Natural killer cell treated with Interleukin-12 subunit alpha and Interleukin-12 subunit beta and Interleukin-15 and Interleukin-18, amount 100 ng/mL, for 72 hours (primary cell): Measurements from ENCODE around the gene C9orf152. TPM values are rescaled to one million over a fixed set of nuclear protein-coding genes. Genes with fewer than 3 reads are reported as not detected.
"Not testable (repeated sequence)": the region's sequence is repeated elsewhere in the genome, so short reads cannot be mapped to it uniquely, and the experiment has no call there.

Experiments used
- ATAC-seq, 2 donors: fragments of 150-1000 bp; cut with Tn5 transposase in 1 of 2; sonication (Bioruptor Pico), chemical (Tn5 transposase) in 1 of 2; 2 replicates each; pipeline ENCODE4 v1.10.0; 2021
- DNase-seq: peaks from one replicate; pipeline ENCODE4 v3.0.0; 2022; ENCODE audit warnings: low spot score
- H3K27ac Mint-ChIP-seq, 2 donors: 1 replicate in 1 of 2; 2 replicates in 1 of 2; pipeline ENCODE4 v1.8.0; 2022; ENCODE audit warnings: mixed read lengths in 2 of 2, mild to moderate bottlenecking in 1 of 2, moderate library complexity in 1 of 2
- H3K27me3 Mint-ChIP-seq, 2 donors: 1 replicate in 1 of 2; 2 replicates in 1 of 2; pipeline ENCODE4 v1.8.0; 2022; ENCODE audit warnings: mixed read lengths in 2 of 2
- H3K36me3 Mint-ChIP-seq: one replicate; pipeline ENCODE4 v1.8.0; 2022; ENCODE audit warnings: mixed read lengths
- H3K4me1 Mint-ChIP-seq, 2 donors: 1 replicate in 1 of 2; 2 replicates in 1 of 2; pipeline ENCODE4 v1.8.0; 2022; ENCODE audit warnings: low read depth in 2 of 2, mixed read lengths in 2 of 2, mild to moderate bottlenecking in 1 of 2
- H3K4me3 Mint-ChIP-seq: one replicate; pipeline ENCODE4 v1.8.0; 2022; ENCODE audit warnings: mixed read lengths
- H3K9me3 Mint-ChIP-seq: 2 replicates; pipeline ENCODE4 v1.8.0; 2022; ENCODE audit warnings: mixed read lengths
- total RNA-seq, 2 donors: library from RNA; stranded (reverse); gene quantifications; one replicate each; pipeline ENCODE4 v1.2.3, GENCODE V29; 2022

C9orf152 gene
- total RNA-seq, 2 donors from 2014 or later: not detected

DNA sequence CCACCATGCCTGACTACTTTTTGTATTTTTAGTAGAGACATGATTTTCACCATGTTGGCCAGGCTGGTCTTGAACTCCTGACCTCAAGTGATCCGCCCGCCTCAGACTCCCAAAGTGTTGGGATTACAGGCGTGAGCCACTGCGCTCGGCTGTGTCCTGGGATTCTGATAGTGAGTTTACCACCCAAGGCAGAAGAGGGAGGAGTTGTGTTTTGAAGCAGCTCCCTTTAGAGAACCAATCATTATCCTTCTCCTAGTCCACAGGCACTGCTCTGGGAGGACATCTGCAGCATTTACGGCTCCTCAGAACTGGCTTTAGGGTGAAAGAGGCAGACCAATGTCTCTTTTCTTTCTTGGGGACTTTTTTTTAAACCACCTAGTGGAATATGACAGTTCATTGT lies 5.7 kb downstream of the C9orf152 start:
- ATAC-seq: no peak
- Mint-ChIP-seq H3K9me3 (no peaks in the 10 kb centered on the region), H3K27me3 (peaks cover 9 to 13% of the 10 kb centered on the region in 2 donors), H3K27ac (no peak overlapping the region), H3K4me1 (no peaks in the 10 kb centered on the region), H3K36me3 (no peaks in the 10 kb centered on the region), H3K4me3 (no peak overlapping the region)
- no peak for DNase-seq

GRCh38 chr9:110199643-110200042 lies 8.3 kb downstream of the C9orf152 start:
- Mint-ChIP-seq H3K27me3 (peaks cover 3 to 6% of the 10 kb centered on the region in 2 donors), H3K4me3 (no peak overlapping the region), H3K36me3 (no peaks in the 10 kb centered on the region), H3K4me1 (no peaks in the 10 kb centered on the region), H3K9me3 (no peaks in the 10 kb centered on the region), H3K27ac (no peak overlapping the region)
- ATAC-seq (no peak), DNase-seq (no peak)

- Mint-ChIP-seq H3K36me3 (no peaks in the 10 kb centered on the region), H3K27ac (no peak overlapping the region), H3K4me1 (no peaks in the 10 kb centered on the region), H3K9me3 (no peaks in the 10 kb centered on the region), H3K27me3 (peaks cover 0 to 6% of the 10 kb centered on the region in 2 donors), H3K4me3 (no peak overlapping the region)
- DNase-seq: no peak
- no peak for ATAC-seq
These were observed 9.6 kb downstream of the C9orf152 start for GRCh38 chr9:110198357-110198756.

GRCh38 chr9:110197330-110198187 lies 10.4 kb downstream of the C9orf152 start:
- Mint-ChIP-seq H3K4me3 (no peak overlapping the region), H3K36me3 (no peaks in the 10 kb centered on the region), H3K4me1 (peaks cover 0 to 6% of the 10 kb centered on the region in 2 donors), H3K27me3 (peaks cover 6 to 12% of the 10 kb centered on the region in 2 donors), H3K9me3 (no peaks in the 10 kb centered on the region), H3K27ac (no peak overlapping the region)
- ATAC-seq: no peak
- DNase-seq: no peak

GRCh38 chr9:110196084-110196499 lies 11.9 kb downstream of the C9orf152 start:
- ATAC-seq, H3K27me3 Mint-ChIP-seq, DNase-seq, H3K36me3 Mint-ChIP-seq, H3K4me1 Mint-ChIP-seq, H3K9me3 Mint-ChIP-seq, H3K4me3 Mint-ChIP-seq, H3K27ac Mint-ChIP-seq: not testable (repeated sequence)

- H3K27ac Mint-ChIP-seq: no peak overlapping the region
- H3K4me1 Mint-ChIP-seq: peaks cover 0 to 8% of the 10 kb centered on the region in 2 donors
- H3K9me3 Mint-ChIP-seq: no peaks in the 10 kb centered on the region
- H3K4me3 Mint-ChIP-seq: no peak overlapping the region
- ATAC-seq: no peak
- no peaks in the 10 kb centered on the region for H3K36me3 Mint-ChIP-seq
- no peak for DNase-seq
- peaks cover 8 to 9% of the 10 kb centered on the region in 2 donors for H3K27me3 Mint-ChIP-seq
These were observed 15.3 kb downstream of the C9orf152 start for GRCh38 chr9:110192531-110193261.

- no peak overlapping the region for H3K27ac Mint-ChIP-seq
These were observed 16.3 kb downstream of the C9orf152 start for GRCh38 chr9:110191615-110192014.

GRCh38 chr9:110189559-110190320 lies 18.2 kb downstream of the C9orf152 start:
- Mint-ChIP-seq H3K4me1 (peaks cover 0 to 8% of the 10 kb centered on the region in 2 donors), H3K27ac (no peak overlapping the region), H3K4me3 (no peak overlapping the region), H3K27me3 (peaks cover 8 to 9% of the 10 kb centered on the region in 2 donors), H3K36me3 (no peaks in the 10 kb centered on the region), H3K9me3 (no peaks in the 10 kb centered on the region)
- ATAC-seq: no peak
- no peak for DNase-seq

More at GRCh38 chr9:110191615-110192014, 16.3 kb downstream of the C9orf152 start:
- Mint-ChIP-seq H3K4me1 (peaks cover 0 to 8% of the 10 kb centered on the region in 2 donors), H3K27me3 (peaks cover 8 to 9% of the 10 kb centered on the region in 2 donors), H3K9me3 (no peaks in the 10 kb centered on the region), H3K36me3 (no peaks in the 10 kb centered on the region), H3K4me3 (no peak overlapping the region)
- no peak for ATAC-seq
- DNase-seq: no peak

DNA sequence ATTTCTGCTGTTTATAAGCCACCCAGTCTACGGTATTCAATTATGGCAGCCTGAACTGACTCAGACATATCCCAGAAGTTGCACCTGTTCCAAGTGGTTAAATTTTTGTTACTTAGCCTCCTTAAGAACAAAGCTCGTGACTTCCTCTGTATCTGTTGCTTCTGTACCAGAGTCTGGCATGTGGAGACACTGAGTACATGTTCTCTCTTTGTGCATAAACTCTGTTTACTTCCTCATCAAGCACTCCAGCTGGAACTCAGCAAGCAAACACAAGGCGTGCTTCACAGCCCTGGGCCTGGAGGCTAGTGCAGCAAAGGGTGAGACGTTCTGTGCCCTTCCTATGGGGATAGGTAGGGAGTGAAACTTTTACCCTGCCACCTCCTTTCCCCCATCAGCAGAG lies 19.0 kb downstream of the C9orf152 start:
- no peaks in the 10 kb centered on the region for H3K9me3 Mint-ChIP-seq
- H3K27ac Mint-ChIP-seq: no peak overlapping the region
- H3K27me3 Mint-ChIP-seq: peaks cover 8 to 9% of the 10 kb centered on the region in 2 donors

GRCh38 chr9:110188101-110188500 lies 19.9 kb downstream of the C9orf152 start:
- H3K9me3 Mint-ChIP-seq: no peaks in the 10 kb centered on the region
- peaks cover 0 to 7% of the 10 kb centered on the region in 2 donors for H3K4me1 Mint-ChIP-seq
- H3K4me3 Mint-ChIP-seq: no peak overlapping the region
- H3K27ac Mint-ChIP-seq: no peak overlapping the region
- no peaks in the 10 kb centered on the region for H3K36me3 Mint-ChIP-seq
- ATAC-seq: no peak
- peaks cover 8% of the 10 kb centered on the region in 2 donors for H3K27me3 Mint-ChIP-seq
- DNase-seq: no peak

More for the DNA sequence above, 19.0 kb downstream of the C9orf152 start:
- peaks cover 0 to 8% of the 10 kb centered on the region in 2 donors for H3K4me1 Mint-ChIP-seq
- no peaks in the 10 kb centered on the region for H3K36me3 Mint-ChIP-seq
- DNase-seq (no peak), ATAC-seq (no peak)
- H3K4me3 Mint-ChIP-seq: no peak overlapping the region

DNA sequence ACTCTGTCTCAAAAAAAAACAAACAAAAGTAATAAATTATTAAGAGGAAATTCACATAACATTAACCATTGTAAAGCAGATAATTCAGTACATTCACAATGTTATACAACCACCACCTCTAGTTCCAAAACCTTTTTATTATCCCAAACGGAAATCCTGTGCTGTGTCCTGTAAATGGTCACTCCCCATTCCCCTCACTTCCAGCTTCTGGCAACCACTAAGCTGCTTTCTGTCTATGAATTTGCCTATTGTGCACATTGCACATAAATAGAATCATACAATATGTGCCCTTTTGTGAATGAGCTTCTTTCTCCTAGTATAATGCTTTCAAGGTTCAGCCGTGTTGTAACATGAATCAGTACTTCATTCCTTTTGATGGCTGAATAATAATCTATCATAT lies 20.8 kb downstream of the C9orf152 start:
- Mint-ChIP-seq H3K4me1 (no peaks in the 10 kb centered on the region), H3K27me3 (peaks cover 0 to 2% of the 10 kb centered on the region in 2 donors), H3K9me3 (no peaks in the 10 kb centered on the region), H3K4me3 (no peak overlapping the region), H3K36me3 (no peaks in the 10 kb centered on the region), H3K27ac (no peak overlapping the region)
- ATAC-seq (no peak), DNase-seq (no peak)

GRCh38 chr9:110186254-110186653 lies 21.7 kb downstream of the C9orf152 start:
- H3K9me3 Mint-ChIP-seq: no peaks in the 10 kb centered on the region
- DNase-seq: no peak
- no peak for ATAC-seq
- no peaks in the 10 kb centered on the region for H3K4me1 Mint-ChIP-seq
- H3K27ac Mint-ChIP-seq: no peak overlapping the region
- no peak overlapping the region for H3K4me3 Mint-ChIP-seq
- H3K36me3 Mint-ChIP-seq: no peaks in the 10 kb centered on the region
- peaks cover 0 to 2% of the 10 kb centered on the region in 2 donors for H3K27me3 Mint-ChIP-seq

- no peak for DNase-seq
- H3K4me1 Mint-ChIP-seq: no peaks in the 10 kb centered on the region
- no peak overlapping the region for H3K4me3 Mint-ChIP-seq
- no peak overlapping the region for H3K27ac Mint-ChIP-seq
- H3K36me3 Mint-ChIP-seq: no peaks in the 10 kb centered on the region
- no peaks in the 10 kb centered on the region for H3K9me3 Mint-ChIP-seq
- H3K27me3 Mint-ChIP-seq: peaks cover 0 to 2% of the 10 kb centered on the region in 2 donors
- no peak for ATAC-seq
These were observed 22.2 kb downstream of the C9orf152 start for GRCh38 chr9:110185806-110186205.
